GM19467 (cell line): ENCODE results near the gene ST6GALNAC2.

Source experiments
- ATAC-seq: cut with Tn5 transposase; IDR thresholded peaks from one replicate; pipeline ENCODE4 v1.9.1; 2021; ENCODE audit warnings: mild to moderate bottlenecking, moderate library complexity; ENCODE audit not compliant: unreplicated experiment

ST6GALNAC2 gene

DNA sequence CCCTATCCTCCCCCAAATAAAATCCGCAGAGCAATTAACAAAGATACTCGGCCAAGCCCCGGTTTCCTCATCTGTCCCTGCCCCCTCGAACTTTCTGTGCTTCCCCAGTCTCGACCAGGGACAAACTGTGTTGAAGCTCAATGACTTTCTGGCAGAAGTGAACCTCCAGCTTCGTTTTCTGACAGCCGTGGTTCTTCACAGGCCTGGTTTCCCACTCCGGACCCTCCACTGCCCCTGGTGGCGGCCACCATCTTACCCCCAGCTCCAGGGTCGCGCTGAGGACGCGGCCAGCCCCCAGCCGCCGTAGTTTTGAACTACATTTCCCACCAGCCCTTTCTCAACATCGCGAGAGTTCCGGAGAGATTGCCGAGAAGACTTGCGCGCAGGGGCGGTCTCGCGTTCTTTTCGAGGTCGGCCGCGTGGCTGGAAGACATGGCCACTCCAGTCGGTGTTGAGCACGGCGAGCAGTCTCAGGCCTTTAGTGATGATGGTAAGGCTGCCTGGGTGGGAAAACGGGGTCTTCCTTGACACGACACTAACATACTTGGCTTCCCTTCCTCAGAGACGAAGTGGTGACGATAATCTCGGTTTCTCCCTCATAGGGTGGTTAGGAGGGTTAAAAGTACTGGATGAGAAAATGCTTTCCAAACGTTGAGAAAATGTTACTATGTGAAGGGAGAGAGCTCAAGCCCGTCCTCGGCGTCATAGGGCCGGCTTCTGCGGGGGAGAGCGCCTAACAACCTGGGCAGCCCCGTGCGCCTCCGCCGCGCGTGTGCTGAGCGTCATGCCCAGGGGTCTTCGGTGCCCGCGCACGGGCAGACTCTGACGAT, 28.1 kb downstream of the ST6GALNAC2 start:
- peak; percentile 81 for ATAC-seq

DNA sequence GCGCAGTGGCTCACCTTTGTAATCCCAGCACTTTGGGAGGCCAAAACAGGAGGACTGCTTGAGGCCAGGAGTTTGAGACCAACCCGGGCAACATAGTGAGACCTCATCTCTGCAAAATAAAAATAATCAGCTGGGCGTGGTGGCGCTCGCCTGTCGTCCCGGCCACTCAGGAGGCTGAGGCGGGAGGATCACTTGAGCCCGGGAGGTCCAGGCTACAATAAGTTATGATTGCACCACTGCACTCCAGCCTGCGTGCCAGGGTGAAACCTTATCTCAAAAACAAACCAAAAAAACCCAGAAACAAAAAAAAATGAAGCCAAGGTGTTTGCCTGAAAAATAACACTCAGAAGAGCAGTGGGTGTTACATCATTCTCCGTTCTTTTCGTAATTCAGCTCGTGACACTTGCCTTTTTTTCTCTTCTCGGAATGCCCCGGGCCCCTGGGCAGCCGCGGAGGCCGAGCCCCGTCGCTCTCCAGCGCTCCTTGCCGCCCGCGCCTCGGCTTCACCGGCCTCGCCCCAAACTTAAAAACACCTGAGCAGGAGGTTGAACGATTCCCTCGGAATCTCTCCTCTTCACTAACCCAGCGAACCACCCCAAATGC, 28.8 kb downstream of the ST6GALNAC2 start:
- peak; percentile 9 for ATAC-seq

DNA sequence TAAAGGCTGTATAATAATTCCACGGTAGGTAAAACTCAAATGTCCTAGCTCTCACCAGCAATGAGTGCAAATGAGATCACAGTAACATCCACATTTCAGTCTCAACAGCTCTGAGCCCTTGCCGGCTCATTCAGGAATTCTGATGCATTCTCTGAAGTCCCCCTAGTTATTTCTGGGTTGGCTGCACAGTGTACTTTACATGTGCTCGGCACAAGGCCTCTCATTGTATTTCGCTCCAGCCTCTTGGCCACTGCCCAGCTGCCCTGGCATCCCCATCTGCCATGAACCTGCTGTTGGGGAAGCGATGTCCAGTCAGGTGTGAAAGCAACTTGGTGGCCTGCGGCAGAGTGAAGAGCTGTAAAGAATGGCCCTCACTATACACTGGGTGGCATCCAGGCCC, 31.5 kb downstream of the ST6GALNAC2 start:
- no peak for ATAC-seq

DNA sequence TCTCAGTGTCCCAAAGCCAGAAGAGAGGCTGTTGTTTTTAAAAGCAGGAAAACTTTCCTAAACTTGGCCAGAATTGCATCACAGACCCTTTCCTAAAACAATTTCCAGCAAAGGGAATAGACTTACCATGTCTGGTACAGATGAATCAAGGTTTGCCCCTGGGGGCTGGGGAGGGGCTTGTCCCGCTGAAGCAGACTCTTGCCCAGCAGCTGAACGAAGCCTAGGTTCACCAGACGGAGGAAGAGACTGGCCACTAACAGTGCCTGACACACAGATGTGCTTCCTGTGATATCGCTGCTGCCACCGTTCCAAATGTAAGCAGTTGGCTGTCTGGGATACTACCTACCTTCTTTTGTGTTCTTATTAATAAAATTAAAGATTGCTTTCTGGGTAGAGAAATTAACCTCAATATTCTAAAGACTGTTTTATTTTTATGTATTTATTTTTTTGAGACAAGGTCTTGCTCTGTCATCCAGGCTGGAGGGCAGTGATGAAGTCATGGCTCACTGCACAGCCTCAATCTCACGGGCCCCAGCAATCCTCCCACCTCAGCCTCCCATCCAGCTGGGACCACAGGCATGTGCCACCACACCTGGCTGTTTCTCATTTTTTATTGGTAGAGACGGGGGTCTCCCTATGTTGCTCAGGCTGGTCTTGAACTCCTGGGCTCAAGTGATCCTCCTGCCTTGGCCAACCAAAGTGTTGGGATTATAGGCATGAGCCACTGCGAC, 32.3 kb downstream of the ST6GALNAC2 start:
- no peak for ATAC-seq

DNA sequence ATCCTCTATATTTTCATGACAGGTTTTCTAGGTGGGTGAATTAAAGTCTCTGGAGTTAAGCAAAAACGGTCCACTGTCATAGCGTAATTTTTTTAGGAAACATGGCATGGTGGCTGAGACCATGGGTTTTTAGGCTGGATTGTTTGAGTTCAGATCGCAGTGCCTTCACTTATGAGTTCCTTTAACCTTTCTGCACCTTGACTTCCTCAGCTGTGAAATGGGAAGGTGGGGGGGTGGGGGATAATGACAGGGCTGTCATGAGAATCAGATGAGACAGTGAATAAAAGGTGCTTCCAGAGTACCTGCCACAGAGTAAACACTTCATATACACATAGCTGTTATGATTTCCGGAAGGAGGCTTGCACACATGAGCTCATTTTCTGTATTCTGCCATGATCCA, 34.0 kb downstream of the ST6GALNAC2 start:
- no peak for ATAC-seq

DNA sequence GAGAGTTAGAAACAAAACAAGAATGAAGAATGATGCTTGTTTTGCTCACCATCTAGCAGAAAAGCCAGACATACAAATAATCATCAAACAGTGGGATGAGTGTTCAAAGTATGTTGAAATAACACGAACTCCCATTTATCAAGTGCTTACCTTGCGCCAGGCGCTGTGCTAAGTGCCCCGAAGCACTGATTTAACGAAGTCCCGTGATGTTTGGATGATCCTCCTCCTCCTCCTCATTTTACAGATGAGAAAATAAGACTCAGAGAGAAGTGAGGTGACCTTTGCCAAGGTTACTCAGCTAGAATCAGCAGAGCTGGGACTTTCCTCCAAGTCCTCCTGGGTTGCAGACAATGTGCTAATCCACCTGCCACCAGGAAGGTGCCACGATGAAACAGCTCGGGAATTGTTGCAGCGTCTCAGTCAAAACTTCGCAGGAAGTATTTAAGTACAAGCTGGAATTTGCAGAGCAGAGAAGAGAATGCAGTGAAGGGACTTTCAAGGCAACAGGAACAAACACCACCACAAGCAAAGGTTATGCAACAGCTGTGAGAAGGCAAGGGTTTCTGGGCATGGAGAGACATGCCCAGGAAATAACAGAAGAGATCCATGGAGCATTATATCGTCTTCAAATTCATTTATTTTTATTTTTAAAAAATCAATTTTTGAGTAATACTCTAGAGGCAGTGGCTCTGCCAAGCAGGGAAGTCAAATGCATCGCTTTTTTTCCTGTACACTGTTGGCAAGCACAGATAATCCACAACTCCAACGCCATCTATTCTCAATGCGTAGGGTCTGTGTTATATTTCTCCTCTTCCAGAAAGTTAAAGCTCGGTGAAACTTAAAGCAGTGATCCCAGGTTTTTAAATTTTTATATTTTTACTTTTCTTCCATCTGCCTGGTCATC, 34.7 kb downstream of the ST6GALNAC2 start:
- ATAC-seq, result no peak

DNA sequence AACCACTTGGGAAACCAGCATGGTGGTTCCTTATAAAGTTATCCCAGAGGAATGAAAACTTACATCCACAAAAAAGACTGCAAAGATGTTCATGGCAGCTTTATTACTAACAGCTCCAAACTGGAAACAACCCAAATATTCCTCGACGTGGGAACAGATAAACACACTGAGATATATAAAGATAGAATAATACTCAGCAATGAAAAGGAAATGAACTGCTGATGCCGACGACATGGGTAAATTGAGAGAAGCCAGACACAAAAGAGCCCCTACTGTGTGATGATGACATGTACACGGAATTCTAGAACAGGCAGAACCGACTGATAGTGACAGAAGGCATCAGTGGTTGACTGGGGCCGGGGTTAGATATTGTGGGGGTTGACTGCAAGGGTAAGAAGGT, 36.1 kb downstream of the ST6GALNAC2 start:
- ATAC-seq, result no peak

DNA sequence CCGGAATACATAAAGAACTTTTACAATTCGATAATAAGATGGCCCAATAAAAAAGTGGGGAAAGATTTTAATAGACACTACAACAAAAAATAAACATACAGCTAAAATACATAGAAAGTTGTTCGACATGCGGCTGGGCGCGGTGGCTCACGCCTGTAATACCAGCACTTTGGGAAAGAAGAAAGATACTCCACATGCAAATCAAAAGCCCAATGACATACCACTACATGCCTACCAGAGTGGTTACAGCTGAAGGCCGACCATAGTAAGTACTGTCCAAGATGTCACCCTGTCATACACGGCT, 36.5 kb downstream of the ST6GALNAC2 start:
- ATAC-seq, result no peak

DNA sequence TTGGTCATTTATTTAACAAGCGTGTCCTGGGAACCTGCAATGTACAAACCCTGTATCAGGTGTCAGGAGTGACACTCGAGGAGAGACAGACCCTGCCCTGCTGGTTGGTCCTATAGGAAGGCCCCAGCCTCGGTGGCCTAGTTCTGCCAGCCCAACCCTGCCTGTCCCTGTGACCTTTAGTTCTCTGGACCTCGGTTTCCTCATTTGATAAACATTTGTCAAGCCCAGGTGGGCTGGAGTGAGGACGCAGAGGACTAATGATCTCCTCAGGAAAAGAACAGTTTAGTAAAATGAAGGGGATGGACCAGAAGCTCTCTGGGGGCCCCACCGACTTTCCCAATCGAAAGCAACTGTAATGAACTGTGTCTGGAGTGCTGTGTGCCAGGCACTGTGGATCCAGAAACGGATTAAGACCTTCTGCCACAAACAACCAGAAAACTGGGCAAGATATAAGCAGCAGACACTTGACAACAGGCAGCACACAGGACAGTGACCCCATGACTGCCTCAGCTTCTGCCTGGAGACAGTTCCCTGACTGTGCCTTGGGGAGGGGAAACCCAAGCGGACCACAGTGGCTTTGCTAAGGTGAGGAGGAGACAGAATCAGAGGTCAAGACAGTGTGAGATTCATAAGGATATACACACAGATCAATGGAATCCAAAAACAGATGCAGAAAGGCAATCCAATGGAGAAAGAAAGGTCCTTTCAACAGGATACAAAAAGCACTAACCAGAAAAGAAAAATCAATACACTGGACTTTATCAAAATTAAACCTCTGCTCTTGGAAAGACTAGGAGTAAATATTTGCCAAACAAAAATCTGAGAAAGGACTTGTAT, 37.1 kb downstream of the ST6GALNAC2 start:
- ATAC-seq, result no peak

DNA sequence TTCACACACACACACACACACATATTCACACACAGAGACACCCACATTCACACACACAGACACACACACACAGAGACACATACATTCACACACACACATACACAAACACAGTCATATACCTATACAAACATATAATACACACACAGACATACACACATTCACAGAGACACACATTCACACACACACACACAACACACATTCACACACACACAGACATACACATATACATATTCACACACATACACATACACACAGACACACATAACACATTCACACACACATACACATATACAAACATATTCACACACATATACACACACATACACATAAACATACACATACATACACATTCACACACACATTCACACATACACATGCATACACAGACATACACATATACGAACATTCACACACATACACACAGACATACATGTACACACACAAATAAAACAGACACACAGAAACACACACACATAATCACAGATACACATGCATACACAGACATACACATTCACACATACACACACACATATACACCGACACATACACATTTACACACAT, 37.9 kb downstream of the ST6GALNAC2 start:
- ATAC-seq, result no peak

DNA sequence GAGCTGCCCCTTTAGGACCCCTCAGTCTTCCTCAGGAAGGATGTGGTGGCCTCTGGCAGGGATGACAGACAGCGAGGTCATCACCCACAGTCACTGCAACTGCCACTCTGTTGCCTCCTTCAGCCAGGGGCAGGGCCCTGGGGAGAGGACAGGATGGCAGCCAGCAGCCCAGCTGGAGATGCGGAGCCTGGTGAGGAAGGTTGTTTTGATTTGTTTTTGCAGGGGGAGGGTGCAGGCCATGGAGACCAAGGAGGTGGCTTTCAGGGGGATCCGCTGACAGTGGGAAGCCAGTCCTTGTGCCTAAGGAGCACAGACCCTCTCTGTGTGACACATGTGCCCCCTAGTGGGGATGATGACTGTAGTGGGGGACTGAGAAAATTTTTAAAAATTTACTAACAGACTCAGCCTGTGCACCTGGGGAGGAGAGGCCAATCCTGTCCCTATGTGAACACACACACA, 38.4 kb downstream of the ST6GALNAC2 start:
- ATAC-seq, result no peak

DNA sequence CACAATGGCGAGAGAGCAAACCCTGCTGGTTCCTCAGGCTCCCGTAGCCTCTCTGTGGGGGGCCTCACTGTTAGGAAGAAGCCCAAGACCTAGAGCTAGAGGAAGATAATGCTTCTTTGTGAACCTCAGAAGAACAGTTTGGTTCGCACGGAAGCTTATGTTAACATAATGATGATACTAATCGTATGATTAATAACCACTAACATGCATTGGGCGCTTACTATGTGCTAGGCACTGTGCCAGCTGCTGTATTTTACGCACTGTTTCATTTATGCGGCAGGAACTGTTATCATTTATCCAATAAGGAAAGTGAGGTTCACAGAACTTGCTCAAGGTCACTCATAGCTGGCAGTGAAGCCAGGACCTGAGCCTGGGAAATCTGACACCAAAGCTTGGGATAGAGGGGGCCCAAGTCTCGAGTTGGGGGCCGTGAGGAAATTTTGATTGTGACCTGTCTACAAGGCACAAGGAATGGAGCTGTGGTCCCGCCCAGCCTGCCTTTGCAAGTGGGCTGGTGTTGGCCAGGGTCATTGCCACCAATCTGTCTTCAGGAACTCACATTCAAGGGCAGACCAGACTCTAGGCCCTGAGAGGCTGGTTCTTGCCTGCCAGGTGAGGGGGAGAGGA, 39.0 kb downstream of the ST6GALNAC2 start:
- no peak for ATAC-seq

DNA sequence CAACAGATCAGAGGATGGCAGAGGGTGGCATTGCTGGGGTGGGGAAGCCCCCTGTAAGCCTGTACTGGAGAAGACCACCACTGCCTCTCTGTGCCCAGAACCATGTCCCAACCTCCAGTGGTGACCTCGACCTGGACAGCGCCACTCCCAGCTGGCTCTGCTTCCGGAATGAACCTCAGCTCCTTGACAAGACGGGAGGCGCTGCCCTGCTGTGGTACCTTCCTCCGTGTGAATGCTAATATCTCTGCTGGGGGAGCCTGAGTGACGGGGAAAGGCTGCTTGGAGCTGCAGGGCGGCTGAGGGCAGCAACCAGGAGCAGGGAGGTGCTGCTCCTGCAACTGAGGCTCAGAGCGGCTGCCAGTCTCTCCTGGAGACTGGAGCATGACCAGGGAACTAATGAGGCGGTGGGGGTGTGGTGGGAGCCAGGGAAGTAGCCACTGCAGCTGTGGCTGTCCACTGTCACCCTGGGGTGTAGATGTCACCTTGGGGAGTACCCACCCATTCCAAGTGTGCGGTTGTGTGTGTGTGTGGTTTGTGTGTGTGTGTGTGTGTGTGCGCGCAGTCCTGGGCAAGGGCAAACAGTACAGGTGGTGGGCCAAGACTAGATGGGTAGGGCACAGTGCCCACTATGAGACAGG, 39.6 kb downstream of the ST6GALNAC2 start:
- no peak for ATAC-seq

DNA sequence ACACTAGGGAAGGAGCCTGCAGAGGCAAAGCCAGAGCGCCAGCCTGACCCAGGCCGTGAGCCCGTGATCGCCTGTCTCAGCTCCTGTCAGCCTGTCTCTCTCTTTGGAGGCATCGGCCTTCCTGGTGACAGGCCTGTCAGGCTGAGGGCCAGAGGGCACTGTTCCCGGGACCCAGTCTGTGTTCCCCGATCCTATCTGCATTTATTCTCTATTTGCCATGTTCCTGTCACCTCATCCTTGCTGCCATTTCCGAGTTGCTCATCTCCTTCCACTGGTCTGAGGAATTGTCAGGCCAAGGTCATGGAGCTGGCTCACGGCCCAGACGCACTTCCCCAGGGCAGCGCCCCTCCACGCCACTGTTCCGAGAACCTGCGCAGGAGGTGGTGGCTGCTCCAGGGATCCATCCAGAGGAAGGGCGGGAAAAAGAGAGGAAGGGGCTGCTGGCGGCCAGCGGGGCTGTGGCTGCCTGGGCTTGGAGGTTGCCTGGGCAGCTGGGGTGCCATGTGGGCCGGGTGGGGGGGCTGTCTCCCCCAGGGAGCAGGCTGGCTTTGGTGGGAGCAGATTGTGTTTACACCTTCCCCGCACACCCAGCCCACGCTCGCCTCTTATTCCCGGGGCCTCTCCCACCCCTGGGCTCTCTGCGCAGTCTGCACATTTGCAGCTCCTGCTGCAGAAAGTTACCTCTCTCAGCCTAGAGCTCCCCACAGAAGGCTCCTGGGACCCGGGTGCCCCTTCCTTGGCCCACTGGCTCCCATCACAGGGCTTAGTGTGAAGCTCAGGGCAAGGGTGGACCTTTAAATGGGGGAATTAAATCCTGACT, 40.9 kb downstream of the ST6GALNAC2 start:
- ATAC-seq, result no peak

DNA sequence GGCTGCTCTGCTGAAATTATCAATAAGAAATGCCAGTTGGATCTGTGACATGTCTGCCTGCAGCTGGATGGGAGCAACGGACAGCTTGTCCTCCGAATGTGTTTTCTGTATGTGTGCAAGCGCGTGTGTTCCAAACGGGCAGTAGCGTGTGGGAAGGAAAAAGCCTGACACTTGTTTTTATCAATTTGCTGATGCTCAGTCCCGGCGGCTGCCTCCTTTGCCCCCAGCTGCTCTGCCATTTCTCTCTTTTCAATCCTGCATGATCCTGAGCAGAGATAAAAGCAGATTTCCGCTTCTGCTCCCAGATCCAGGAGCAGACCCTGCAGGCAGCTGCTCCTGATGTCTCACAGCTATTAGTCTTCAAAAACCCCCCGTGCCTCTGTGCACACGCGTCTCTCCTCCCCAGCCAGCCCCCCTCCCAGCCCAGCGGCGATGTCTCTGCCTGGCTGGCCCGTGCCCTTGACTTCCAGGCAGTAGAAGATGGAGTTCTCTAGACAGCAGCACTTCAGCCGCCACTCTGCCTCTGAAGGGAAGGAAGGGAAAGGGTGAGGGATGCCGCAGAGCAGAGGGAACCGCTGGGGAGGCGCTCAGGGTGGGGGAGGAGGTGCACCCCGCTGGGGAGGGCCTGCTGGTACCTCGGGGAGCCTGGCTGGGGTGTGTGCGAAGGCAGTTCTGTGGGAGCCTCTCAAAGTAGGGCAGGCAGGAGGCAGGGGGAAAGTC, 41.7 kb downstream of the ST6GALNAC2 start:
- no peak for ATAC-seq

DNA sequence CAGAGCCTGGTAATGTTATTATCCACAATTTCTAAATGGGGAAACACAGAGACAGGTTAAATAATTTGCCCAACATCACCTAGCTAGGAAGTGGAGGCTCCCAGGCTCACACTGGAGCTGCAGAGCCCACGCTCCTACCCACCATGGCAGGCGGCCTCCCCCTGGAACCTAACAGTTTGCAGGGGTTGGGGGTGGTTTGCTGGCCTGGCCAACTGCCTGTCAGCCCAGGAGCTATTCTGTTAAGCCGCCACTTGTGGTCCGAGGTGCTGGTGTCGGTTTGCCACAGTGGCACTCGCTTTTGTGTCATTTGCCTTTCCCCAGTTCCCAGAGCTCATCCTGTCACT, 42.2 kb downstream of the ST6GALNAC2 start:
- no peak for ATAC-seq

DNA sequence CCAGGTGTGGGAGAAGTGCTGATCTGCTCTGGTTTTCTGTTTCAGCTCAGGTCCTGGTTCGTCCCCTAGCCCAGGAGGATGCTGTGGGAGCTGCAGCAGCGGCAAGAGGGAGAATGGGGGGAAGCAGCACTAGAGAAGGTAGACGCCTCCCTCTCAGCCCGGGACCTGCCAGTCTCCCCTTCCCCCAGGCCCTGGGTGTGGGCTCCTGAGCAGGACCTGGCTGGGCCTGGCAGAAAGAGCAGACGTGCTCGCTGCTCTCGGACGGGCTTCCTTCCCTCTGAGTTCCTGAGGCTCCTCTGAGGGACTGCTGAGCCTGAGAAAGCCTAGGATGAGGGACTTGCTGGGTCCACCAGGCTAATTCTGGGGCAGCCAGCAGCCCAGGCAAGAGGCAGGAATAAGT, 42.7 kb downstream of the ST6GALNAC2 start:
- ATAC-seq, result no peak
